Activated CD8-positive, alpha-beta memory T cell treated with anti-CD3 and anti-CD28 coated beads for 4 hours (primary cell): Measurements from ENCODE around the gene RNGTT.
"Not testable (repeated sequence)": the region's sequence is repeated elsewhere in the genome, so short reads cannot be mapped to it uniquely, and the experiment has no call there.

Experiments
- DNase-seq, 2 donors: peaks; one replicate each; pipeline ENCODE4 v3.0.0-alpha.2; 2020; ENCODE audit warnings: low read depth in 2 of 2

The RNGTT gene

GRCh38 chr6:88725111-88725975, 238.1 kb downstream of the RNGTT start:
- DNase-seq = no peak

- DNase-seq = no peak
These were observed 240.7 kb downstream of the RNGTT start for GRCh38 chr6:88722686-88723085.

- DNase-seq = not testable (repeated sequence)
These were observed 247.0 kb downstream of the RNGTT start for GRCh38 chr6:88716399-88716798.

DNA sequence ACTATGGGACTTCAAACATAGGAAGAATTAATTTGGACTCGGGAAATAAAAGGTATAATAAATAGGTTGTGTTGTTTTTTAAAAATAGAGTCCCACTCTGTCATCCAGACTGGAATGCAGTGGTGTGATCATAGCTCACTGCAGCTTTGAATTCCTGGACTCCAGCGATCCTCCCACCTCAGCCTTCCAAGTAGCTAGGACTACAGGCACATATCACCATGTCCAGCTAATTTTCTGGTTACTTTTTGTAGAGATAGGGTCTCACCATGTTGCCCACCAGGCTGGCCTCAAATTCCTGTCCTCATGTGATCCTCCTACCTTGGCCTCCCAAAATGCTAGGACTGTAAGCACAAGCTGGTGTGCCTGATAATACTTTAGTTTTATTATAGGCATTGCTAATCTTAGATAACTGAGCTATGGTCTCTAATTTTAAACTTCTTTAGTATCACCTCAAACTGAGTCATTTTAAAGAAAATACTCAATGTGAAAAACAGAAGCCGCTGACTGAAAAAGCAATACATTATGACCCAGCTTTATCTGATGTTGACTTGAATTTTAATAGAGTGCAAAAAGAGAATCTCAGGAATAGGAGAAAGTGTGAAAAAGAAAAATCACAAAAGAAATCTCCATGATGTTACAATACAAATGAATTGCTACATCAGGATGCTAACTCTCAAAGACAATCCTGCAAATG, 251.0 kb downstream of the RNGTT start:
- DNase-seq = no peak

DNA sequence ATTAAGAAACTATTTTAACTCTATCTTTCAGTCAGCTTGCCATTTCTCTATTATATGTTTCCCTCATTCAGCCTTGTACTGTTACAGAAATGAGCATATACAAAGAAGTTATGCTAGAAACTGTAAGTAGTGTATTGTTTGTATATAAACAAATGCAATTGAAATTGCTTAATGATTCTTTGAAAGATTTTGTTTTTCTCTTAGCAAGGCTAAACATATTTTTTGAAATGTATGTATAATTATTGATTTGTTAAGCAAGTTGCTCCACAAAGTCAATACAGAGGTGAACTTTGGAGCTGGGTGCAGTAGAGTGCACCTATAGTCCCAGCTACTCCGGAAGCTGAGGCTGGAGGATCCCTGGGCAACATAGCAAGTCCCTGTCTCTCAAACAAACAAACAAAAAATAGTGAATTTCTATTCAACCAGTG, 253.6 kb downstream of the RNGTT start:
- no peak for DNase-seq

- no peak for DNase-seq
These were observed 255.1 kb downstream of the RNGTT start for GRCh38 chr6:88708197-88708744.

DNA sequence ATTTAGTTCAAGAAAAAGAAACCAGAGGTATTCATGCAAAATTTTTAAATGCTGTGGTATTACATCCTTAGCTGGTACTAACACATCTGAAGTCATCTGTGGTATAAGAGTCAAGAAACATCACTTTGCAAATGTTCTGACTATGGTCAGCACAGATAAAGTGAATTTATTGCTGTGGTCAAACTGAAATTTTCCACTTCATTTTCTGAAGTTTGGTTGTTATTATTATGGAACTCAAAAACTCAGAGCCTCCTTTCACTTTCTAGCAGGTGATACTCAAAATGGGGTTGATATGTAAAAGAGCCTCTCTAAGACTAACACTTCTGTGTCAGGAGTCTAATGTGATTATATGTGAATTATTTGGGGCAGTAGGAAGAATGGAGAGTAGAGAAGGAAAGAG, 257.8 kb downstream of the RNGTT start:
- no peak for DNase-seq

DNA sequence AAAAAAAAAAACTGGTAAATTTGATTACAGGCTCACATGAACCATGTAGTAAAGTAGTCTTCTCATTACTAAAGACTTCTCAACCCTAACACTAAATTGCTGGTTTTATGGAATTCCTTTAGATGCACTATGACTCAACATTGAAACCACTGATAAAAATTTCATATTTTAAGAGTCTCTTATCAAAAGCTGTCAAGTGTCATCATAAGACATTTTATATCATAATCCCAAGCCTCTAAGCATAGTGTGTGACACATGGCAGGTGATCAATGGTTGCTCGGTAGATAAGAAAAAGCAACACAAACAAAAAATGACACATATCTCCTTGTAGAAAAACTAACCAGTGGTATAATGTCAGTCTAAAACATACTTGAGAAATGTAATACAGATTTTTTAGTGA, 258.4 kb downstream of the RNGTT start:
- no peak for DNase-seq

DNA sequence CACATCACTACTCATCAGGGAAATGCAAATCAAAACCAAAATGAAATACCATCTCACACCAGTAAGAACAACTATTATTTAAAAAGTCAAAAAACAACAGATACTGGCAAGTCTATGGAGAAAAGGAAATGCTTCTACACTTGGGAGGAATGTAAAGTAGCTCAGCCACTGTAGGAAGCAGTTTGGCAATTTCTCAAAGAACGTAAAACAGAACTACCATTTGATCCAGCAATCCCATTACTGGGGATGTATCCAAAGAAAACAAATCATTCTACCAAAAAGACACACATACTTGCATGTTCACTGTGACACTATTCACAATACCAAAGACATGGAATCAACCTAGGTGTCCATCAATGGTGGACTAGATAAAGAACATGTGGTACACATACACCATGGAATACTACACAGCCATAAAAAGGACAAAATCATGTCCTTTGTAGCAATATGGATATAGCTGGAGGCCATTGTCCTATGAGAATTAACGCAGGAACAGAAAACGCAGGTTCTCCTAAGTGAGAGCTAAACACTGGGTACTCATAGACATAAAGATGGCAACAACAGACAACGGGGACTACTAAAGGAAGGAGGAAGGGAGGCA, 260.4 kb downstream of the RNGTT start:
- no peak for DNase-seq

GRCh38 chr6:88698661-88699060, 264.8 kb downstream of the RNGTT start:
- DNase-seq = no peak

- DNase-seq = no peak
These were observed 267.5 kb downstream of the RNGTT start for GRCh38 chr6:88695937-88696336.

DNA sequence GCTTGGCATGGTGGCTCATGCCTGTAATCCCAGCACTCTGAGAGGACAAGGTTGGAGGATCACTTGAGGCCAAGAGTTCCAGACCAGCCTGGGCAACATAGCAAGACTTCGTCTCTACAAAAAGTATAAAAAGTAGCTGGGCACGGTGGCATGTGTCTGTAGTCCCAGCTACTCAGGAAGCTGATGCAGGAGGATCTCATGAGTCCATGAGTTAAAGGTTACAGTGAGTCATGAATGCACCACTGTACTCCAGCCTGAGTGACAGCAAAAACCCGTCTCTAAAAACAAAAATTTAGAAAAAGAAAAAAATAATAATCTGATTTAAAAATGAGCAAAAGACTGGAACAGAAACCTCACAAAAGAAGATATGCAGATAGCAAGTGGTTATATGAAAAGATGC, 279.7 kb downstream of the RNGTT start:
- DNase-seq = no peak

GRCh38 chr6:88680654-88681053, 282.8 kb downstream of the RNGTT start:
- DNase-seq = no peak

DNA sequence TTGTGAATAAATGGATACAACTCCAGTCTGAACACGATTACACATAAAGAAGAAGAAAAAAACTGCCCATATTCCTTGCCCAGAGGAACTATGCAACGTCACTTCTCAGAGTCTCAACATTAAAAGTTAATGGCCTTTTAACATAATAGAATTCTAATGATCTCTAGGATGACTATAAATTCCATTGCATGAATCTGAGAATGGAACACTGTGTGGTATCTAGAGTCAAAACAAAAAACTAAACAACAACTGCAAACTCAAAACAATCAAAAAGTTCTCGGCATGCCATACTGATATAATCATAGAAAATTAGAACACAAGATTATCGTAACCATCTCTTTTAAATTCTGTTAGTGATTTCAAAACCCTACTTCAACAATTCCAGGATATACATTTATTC, 283.6 kb downstream of the RNGTT start:
- DNase-seq = no peak

GRCh38 chr6:88677356-88677755, 286.1 kb downstream of the RNGTT start:
- no peak for DNase-seq

GRCh38 chr6:88671624-88672023, 291.8 kb downstream of the RNGTT start:
- no peak for DNase-seq

GRCh38 chr6:88670369-88670768, 293.0 kb downstream of the RNGTT start:
- no peak for DNase-seq

DNA sequence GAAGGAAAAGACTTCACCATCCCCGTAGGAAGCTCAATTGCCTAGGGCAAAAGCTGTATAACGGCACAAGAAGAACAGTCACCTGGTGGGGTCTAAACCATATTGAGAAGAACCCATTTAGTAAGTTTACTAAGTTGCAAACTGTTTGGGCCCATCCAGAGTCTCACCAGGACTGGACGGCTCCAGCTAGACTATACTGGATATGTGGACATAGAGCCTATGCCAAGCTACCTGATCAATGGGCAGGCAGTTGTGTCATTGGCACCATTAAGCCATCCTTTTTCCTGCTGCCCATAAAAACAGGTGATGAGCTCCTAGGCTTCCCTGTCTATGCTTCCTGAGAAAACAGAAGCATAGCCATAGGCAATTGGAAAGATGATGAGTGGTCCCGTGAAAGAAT, 293.9 kb downstream of the RNGTT start:
- no peak for DNase-seq

DNA sequence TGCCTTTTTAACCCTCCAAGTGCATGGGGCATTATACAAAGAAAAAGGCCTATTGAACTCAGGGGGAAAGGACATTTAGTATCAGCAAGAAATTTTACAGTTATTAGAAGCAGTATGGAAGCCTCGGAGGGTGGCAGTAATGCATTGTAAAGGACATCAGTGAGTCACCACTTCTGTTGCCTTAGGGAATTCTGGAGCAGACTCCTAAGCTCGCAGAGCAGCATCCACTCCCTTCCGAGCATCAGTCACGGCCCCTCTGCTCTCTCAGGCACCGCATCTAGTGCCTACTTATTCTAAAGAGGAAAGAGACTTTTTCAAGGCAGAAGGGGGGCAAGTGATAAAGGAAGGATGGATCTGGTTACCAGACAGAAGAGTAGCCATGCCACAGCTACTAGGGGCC, 296.5 kb downstream of the RNGTT start:
- no peak for DNase-seq

DNA sequence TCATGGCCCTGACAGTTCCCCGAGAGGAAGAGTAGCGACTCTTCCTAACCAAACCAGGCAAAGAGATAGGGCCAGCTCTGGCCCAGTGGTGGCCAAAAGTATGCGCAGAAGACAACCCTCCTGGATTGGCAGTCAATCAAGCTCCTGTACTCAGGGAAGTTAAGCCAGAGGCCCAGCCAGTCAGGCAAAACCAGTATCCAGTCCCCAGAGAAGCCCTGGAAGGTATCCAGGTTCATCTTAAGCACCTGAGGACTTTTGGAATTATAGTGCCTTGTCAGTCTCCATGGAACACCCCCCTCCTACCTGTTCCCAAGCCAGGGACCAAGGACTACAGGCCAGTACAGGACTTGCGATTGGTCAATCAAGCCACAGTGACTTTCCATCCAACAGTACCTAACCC, 298.3 kb downstream of the RNGTT start:
- no peak for DNase-seq

DNA sequence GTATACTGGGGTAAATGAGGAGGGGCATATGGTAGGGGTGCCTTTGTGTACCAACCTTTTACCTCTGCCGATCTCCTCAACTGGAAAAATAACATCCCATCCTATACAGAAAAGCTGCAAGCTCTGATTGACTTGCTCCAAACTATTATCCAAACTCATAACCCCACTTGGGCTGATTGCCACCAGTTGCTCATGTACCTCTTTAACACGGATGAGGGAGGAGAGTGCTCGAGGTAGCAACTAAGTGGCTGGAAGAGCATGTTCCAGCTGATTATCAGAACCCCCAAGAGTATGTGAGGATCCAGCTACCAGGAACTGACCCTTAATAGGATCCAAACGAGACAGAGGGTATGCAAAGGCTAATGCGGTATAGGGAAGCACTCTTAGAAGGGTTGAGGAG, 299.6 kb downstream of the RNGTT start:
- DNase-seq = no peak

DNA sequence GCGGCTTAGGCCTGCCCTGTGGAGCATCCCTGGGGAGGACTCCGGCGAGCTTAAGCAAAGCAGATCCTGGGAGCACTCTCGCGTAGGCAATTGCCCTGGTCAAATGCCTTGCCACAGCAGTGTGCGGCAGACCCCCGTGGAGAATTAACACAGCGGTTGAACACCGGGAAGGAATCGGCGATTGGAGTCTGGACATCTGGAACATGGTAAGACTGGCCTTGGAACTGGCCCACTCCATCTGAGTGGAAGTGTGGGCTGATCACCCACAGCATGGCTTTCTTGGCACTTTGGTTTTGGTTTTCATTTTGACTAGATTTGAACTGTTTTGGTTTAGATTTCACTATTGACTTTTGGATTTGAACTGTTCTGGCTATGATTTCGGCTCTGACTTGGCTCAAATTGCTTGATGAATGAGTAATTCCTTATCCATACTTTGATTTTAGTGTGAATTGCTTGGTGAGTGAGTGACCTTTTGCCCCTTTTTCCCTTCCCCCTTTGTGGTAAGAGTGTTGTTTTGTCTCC, 300.7 kb downstream of the RNGTT start:
- DNase-seq = no peak
